Astrocyte of the spinal cord (primary cell): Measurements from ENCODE around the gene KPNA6.
"Not testable (repeated sequence)": the region's sequence is repeated elsewhere in the genome, so short reads cannot be mapped to it uniquely, and the experiment has no call there.

Experiments
- DNase-seq: peaks from one replicate; pipeline ENCODE4 v3.0.0; 2011; ENCODE audit warnings: low read depth, low spot score
- H3K4me3 ChIP-seq: 2 replicates; pipeline ENCODE4 v1.5.1; 2011; ENCODE audit warnings: low read depth, mild to moderate bottlenecking, low read length, moderate library complexity
- CTCF ChIP-seq: IDR thresholded peaks from 2 replicates; pipeline ENCODE4 v1.5.1; 2012; ENCODE audit warnings: low read depth, mild to moderate bottlenecking, low read length, inconsistent platforms
- in situ Hi-C: cut with HindIII; loops from 2 replicates; pipeline ENCODE4 v1.10.0; 2017; ENCODE audit warnings: low sequenced_read_pairs

The KPNA6 gene

GRCh38 chr1:32159189-32159588, 51.3 kb downstream of the KPNA6 start:
- in situ Hi-C loops, result no loop called here
- DNase-seq, result no peak
- TF ChIP-seq CTCF, result no peak
- H3K4me3 ChIP-seq, result no peak overlapping the region

- in situ Hi-C loops, result no loop called here
- no peak for TF ChIP-seq CTCF
- no peak for DNase-seq
- H3K4me3 ChIP-seq, result no peak overlapping the region
Measured at GRCh38 chr1:32163405-32163804, 55.5 kb downstream of the KPNA6 start.

DNA sequence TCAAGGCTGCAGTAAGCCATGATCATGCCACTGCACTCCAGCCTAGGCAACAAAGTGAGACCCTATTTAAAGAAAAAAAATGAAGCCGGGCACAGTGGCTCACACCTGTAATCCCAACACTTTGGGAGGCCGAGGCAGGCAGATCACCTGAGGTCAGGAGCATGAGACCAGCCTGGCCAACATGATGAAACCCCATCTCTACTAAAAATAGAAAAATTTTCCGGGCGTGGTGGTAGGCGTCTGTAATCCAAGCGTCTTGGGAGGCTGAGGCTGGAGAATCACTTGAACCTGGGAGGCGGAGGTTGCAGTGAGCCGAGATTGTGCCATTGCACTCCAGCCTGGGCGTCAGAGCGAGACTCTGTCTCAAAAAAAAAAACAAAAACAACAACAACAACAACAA, 57.8 kb downstream of the KPNA6 start:
- H3K4me3 ChIP-seq, in situ Hi-C loops, DNase-seq: not testable (repeated sequence)

- TF ChIP-seq CTCF, result no peak
- no peak for DNase-seq
- in situ Hi-C loops, result no loop called here
- H3K4me3 ChIP-seq, result no peak overlapping the region
Measured at GRCh38 chr1:32170991-32171390, 63.1 kb downstream of the KPNA6 start.

- DNase-seq, result peak; percentile 18
- TF ChIP-seq CTCF, result no peak
- no peak overlapping the region for H3K4me3 ChIP-seq
- in situ Hi-C loops, result no loop called here
Measured at GRCh38 chr1:32172621-32173245, 64.9 kb downstream of the KPNA6 start.

GRCh38 chr1:32178380-32179192, 70.7 kb downstream of the KPNA6 start:
- in situ Hi-C loops, result no loop called here
- no peak for DNase-seq
- no peak overlapping the region for H3K4me3 ChIP-seq
- no peak for TF ChIP-seq CTCF

DNA sequence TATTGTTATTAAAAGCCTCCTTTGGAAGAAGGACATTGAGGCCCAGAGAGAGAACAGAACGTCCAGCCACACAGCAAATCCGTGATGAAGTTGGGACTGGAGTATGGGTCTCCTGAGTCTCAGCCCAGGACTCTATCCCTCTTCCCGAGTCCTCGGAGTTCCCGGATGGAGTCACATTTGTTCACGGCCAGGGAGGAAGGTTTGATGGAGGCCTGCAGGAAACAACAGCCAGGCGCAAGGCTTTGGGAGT, 71.3 kb downstream of the KPNA6 start:
- in situ Hi-C loops, result no loop called here
- H3K4me3 ChIP-seq, result peak overlapping the region; percentile 73
- DNase-seq, result no peak
- TF ChIP-seq CTCF, result no peak
